ENCODE measurements around the gene FBLN5.

FBLN5 gene

DNA sequence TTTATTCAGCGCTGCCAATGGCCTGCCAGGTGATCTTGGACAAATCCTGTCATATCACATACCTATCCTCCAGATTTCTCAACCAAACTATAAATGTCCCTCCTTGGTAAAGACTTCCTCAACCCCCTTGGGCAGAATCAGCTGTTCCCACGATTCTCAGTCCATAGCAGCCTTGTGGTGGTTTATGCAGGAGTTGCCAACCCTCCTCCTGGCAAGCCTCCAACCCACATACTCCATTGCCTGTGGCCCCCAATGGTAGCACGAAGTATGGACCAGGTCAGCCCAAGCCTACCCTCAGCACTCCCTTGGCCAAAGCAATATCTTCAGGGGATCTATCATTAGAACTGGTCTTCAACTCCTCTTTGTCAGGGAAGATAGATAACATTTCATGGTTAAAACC is 27.0 kb downstream of the FBLN5 start:
- ChIA-PET POLR2A (no interaction called here), CTCF (no interaction called here)
- DNase-seq (ENCODE audit: extremely low spot score), result no peak
- TF ChIP-seq FOXK2 (IDR thresholded peaks at IDR 0.05) (no peak), HDGF (IDR thresholded peaks at IDR 0.05; ENCODE audit: borderline replicate concordance) (no peak), FOXM1 (IDR thresholded peaks at IDR 0.05; ENCODE audit: borderline replicate concordance) (no peak), FOXA1 (IDR thresholded peaks at IDR 0.05) (no peak)

DNA sequence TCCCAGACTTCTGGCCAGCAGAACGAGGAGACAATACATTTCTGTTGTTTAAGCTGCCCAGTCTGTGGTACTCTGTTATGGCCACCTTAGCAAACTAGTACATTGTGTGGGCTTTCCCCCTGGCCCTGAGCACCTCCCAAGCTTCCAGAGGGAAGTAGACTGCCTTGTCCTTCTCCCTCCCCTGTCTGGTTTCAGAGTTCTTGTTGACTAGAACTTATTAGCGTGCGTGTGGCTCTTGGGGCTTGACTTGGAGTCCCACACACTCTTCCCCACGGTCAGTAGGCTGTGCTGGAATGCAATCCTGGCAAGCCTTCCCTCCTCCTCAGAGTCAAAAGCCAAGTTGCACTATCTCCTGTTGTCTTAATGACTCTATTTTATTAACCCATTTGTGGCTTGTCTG is 27.7 kb downstream of the FBLN5 start:
- POLR2A ChIA-PET, result no interaction called here
- DNase-seq (ENCODE audit: extremely low spot score), result no peak
- CTCF ChIA-PET, result no interaction called here
- TF ChIP-seq ARNT (IDR thresholded peaks at IDR 0.05), result no peak
- no peak for TF ChIP-seq NFRKB (IDR thresholded peaks at IDR 0.05)
- TF ChIP-seq ELF4 (IDR thresholded peaks at IDR 0.05), result no peak
- TF ChIP-seq FOXK2 (IDR thresholded peaks at IDR 0.05), result no peak
- no peak for TF ChIP-seq ZNF384 (IDR thresholded peaks at IDR 0.05)
- TF ChIP-seq FOXA1 (IDR thresholded peaks at IDR 0.05), result no peak
- no peak for TF ChIP-seq FOXM1 (IDR thresholded peaks at IDR 0.05; ENCODE audit: borderline replicate concordance)
- no peak for TF ChIP-seq L3MBTL2 (conservative IDR thresholded peaks at IDR 0.05)
- no peak for TF ChIP-seq CTBP1 (IDR thresholded peaks at IDR 0.05; ENCODE audit: borderline replicate concordance)
- no peak for TF ChIP-seq HDGF (IDR thresholded peaks at IDR 0.05; ENCODE audit: borderline replicate concordance)
- TF ChIP-seq TARDBP (IDR thresholded peaks at IDR 0.05), result no peak
- TF ChIP-seq BHLHE40 (IDR thresholded peaks at IDR 0.05; ENCODE audit: borderline replicate concordance), result no peak
- TF ChIP-seq SP1 (IDR thresholded peaks at IDR 0.05), result no peak

DNA sequence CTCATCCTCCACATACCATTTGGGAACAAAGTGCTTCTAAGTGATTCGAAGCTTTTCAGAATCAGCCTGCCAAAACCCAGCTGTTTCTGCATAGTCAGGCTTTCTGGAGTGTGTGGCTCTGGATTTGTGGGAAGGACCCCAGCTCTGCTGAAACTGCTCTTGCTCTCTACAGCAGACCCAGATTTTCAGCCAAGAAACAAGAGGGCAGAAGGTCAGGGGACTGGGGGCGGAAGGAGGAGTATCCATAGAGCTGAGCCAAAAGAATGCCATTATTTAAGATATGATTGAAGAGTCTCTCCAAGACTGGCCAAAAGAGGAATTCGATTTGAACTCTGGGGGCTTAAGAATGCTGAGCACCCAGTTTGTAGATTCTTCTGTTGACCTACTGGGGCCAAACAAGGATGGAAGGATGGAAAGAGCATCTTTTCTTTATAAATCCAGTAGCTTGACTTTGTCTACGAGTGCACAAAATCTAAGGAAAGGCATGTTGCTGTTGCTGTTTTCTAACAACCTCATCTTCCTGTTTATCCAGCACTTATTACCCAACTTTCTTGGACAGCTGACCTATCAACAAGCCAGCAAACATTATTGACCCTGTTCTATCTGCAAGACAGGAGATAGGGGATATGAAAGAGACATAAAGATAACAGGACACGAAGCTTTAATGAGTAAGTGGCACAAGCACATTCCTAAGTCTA is 29.2 kb downstream of the FBLN5 start:
- TF ChIP-seq SUZ12 (IDR thresholded peaks at IDR 0.05) (no peak), FOXM1 (IDR thresholded peaks at IDR 0.05; ENCODE audit: borderline replicate concordance) (no peak), TARDBP (IDR thresholded peaks at IDR 0.05) (no peak), NFRKB (IDR thresholded peaks at IDR 0.05) (no peak), FOXK2 (IDR thresholded peaks at IDR 0.05) (no peak), L3MBTL2 (conservative IDR thresholded peaks at IDR 0.05) (no peak), CTBP1 (IDR thresholded peaks at IDR 0.05; ENCODE audit: borderline replicate concordance) (no peak), LEF1 (IDR thresholded peaks at IDR 0.05; ENCODE audit: borderline replicate concordance) (no peak), SP1 (IDR thresholded peaks at IDR 0.05) (no peak), HDGF (IDR thresholded peaks at IDR 0.05; ENCODE audit: borderline replicate concordance) (no peak), ZNF384 (IDR thresholded peaks at IDR 0.05) (no peak), ARNT (IDR thresholded peaks at IDR 0.05) (no peak), BHLHE40 (IDR thresholded peaks at IDR 0.05; ENCODE audit: borderline replicate concordance) (no peak), FOXA1 (IDR thresholded peaks at IDR 0.05) (no peak)
- TF ChIP-seq, protein P1, sequence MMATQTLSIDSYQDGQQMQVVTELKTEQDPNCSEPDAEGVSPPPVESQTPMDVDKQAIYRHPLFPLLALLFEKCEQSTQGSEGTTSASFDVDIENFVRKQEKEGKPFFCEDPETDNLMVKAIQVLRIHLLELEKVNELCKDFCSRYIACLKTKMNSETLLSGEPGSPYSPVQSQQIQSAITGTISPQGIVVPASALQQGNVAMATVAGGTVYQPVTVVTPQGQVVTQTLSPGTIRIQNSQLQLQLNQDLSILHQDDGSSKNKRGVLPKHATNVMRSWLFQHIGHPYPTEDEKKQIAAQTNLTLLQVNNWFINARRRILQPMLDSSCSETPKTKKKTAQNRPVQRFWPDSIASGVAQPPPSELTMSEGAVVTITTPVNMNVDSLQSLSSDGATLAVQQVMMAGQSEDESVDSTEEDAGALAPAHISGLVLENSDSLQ (IDR thresholded peaks at IDR 0.05), result no peak
- ChIA-PET CTCF (interaction anchor here (0.5 kb wide), 1 partner anchor 205 kb away, joined by 4 read pairs; no protein-coding TSS in a partner anchor), POLR2A (interaction anchor here (0.6 kb wide), 1 partner anchor 98 kb away, joined by 3 read pairs; no protein-coding TSS in a partner anchor)
- no peak for DNase-seq (ENCODE audit: extremely low spot score)

DNA sequence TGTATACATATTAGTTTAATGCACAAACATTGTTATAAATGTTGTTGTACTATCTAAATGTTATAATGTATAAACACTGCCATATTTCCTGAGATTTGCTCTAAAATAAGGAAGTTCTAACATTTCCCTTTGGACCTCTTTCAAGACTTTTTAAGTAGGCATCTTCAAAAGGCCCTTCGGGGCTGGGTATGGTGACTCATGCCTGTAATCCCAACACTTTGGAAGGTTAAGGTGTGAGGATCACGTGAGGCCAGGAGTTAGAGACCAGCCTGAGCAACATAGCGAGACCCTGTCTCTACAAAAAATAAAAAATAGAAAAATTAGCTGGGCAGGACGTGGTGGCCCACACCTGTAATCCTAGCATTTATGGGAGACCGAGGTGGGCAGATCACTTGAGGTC is 35.5 kb downstream of the FBLN5 start:
- CTCF ChIA-PET, result interaction anchor here (0.7 to 1.5 kb wide), 5 partner anchors 10 to 593 kb away, joined by 4 to 6 read pairs (median 4); no protein-coding TSS in a partner anchor
- DNase-seq (ENCODE audit: extremely low spot score), result no peak
- TF ChIP-seq TARDBP (IDR thresholded peaks at IDR 0.05) (no peak), BHLHE40 (IDR thresholded peaks at IDR 0.05; ENCODE audit: borderline replicate concordance) (no peak), ARNT (IDR thresholded peaks at IDR 0.05) (no peak), ELF4 (IDR thresholded peaks at IDR 0.05) (no peak), HDGF (IDR thresholded peaks at IDR 0.05; ENCODE audit: borderline replicate concordance) (no peak), SP1 (IDR thresholded peaks at IDR 0.05) (no peak), ZNF384 (IDR thresholded peaks at IDR 0.05) (no peak), FOXA1 (IDR thresholded peaks at IDR 0.05) (no peak), L3MBTL2 (conservative IDR thresholded peaks at IDR 0.05) (no peak)
- POLR2A ChIA-PET, result no interaction called here

DNA sequence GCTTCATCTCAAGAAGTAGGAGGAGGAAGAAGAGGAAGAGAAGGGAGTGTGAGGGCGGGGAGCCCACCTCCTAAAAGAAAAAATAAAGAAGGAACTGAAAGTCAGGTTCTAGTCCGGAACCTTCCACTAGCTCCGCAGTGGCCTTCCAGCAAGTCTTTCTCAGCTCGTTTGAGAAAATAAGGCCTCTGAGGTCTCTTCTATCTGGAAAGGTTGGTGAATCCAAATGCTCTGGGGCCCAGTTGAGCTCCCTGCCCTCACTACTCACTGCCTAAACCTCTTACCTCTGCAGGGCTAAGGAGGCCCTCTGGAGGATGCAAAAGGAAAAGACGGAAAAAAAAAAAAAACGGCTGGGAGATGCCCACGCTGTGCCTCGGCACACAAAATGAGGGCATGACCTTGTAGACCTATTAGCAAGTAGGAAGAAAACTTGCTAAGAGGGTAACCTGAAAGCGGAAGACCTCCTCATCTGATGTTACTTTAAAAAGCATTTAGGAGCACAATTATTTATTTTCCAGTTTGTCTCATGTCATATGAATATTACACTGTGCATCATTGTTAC is 35.9 kb downstream of the FBLN5 start:
- CTCF ChIA-PET, result interaction anchor here (0.5 to 1.5 kb wide), 12 partner anchors 10 to 1457 kb away, joined by 3 to 6 read pairs (median 4); no protein-coding TSS in a partner anchor

DNA sequence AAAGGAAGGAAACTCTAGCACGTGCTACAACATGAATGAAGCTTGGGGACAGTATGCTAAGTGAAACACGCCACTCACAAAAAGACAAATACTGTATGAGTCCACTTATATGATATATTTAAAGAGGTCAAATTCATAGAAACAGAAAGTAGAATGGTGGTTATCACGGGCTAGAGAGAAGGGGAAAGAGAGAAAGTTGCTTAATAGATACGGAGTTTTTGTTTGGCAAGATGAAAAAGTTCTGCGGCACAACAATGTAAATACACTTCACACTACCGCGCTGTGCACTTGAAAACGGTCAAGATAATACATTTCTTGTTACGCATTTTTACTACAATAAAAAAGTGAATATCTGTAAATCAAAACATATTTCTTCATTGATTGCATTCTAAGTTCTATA is 37.3 kb downstream of the FBLN5 start:
- ChIA-PET CTCF (no interaction called here), POLR2A (no interaction called here)
- TF ChIP-seq FOXA1 (IDR thresholded peaks at IDR 0.05), result no peak
- no peak for TF ChIP-seq HDGF (IDR thresholded peaks at IDR 0.05; ENCODE audit: borderline replicate concordance)
- no peak for TF ChIP-seq NFRKB (IDR thresholded peaks at IDR 0.05)
- no peak for TF ChIP-seq ELF4 (IDR thresholded peaks at IDR 0.05)
- no peak for TF ChIP-seq L3MBTL2 (conservative IDR thresholded peaks at IDR 0.05)
- no peak for TF ChIP-seq BHLHE40 (IDR thresholded peaks at IDR 0.05; ENCODE audit: borderline replicate concordance)
- no peak for TF ChIP-seq LEF1 (IDR thresholded peaks at IDR 0.05; ENCODE audit: borderline replicate concordance)
- no peak for TF ChIP-seq SP1 (IDR thresholded peaks at IDR 0.05)
- TF ChIP-seq CTBP1 (IDR thresholded peaks at IDR 0.05; ENCODE audit: borderline replicate concordance), result no peak
- TF ChIP-seq TARDBP (IDR thresholded peaks at IDR 0.05), result no peak
- no peak for TF ChIP-seq SUZ12 (IDR thresholded peaks at IDR 0.05)
- TF ChIP-seq, protein P1 (IDR thresholded peaks at IDR 0.05), result no peak
- no peak for DNase-seq (ENCODE audit: extremely low spot score)

More for the DNA sequence above, 35.9 kb downstream of the FBLN5 start:
- TF ChIP-seq LEF1 (IDR thresholded peaks at IDR 0.05; ENCODE audit: borderline replicate concordance), result no peak
- peak; percentile 90 for TF ChIP-seq ZNF384 (IDR thresholded peaks at IDR 0.05)
- DNase-seq (ENCODE audit: extremely low spot score), result peak; percentile 71
- POLR2A ChIA-PET, result no interaction called here

DNA sequence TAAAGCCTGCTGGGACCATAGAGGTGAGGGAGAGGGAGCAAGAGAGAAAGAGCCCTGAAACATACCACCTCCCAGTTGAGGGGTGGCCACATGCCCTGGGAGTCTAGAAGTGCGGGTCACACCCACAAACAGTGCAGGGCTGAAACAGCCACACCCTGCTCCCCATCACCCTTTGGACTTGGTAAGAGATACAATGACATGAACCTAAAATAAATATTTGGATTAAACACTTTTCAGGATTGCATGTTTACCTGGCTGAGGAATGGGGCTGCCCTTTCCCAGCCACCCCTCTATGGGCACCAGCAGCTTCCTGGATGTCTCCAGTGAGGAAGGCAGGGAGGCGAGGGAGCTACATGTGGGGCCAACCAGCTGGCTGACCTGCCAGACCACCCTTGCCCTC is 41.1 kb downstream of the FBLN5 start:
- no peak for DNase-seq (ENCODE audit: extremely low spot score)
- TF ChIP-seq, protein P1 (IDR thresholded peaks at IDR 0.05), result no peak
- TF ChIP-seq HDGF (IDR thresholded peaks at IDR 0.05; ENCODE audit: borderline replicate concordance) (no peak), FOXK2 (IDR thresholded peaks at IDR 0.05) (no peak), LEF1 (IDR thresholded peaks at IDR 0.05; ENCODE audit: borderline replicate concordance) (no peak), ELF4 (IDR thresholded peaks at IDR 0.05) (no peak), CTBP1 (IDR thresholded peaks at IDR 0.05; ENCODE audit: borderline replicate concordance) (no peak), ARNT (IDR thresholded peaks at IDR 0.05) (no peak), SUZ12 (IDR thresholded peaks at IDR 0.05) (no peak), NFRKB (IDR thresholded peaks at IDR 0.05) (no peak), L3MBTL2 (conservative IDR thresholded peaks at IDR 0.05) (no peak), SP1 (IDR thresholded peaks at IDR 0.05) (no peak), BHLHE40 (IDR thresholded peaks at IDR 0.05; ENCODE audit: borderline replicate concordance) (no peak), TARDBP (IDR thresholded peaks at IDR 0.05) (no peak)
- ChIA-PET POLR2A (no interaction called here), CTCF (no interaction called here)
